Loucy (cell line): ENCODE measurements around the gene AQP1.

Experiments
- EZH2phosphoT487 ChIP-seq: fragments of 200-600 bp; IDR thresholded peaks from 2 replicates; pipeline ENCODE4 v1.6.1; 2018; ENCODE audit warnings: antibody characterized with exemption, mild to moderate bottlenecking, moderate library complexity, borderline replicate concordance
- TF ChIP-seq, protein P1 (sequence below): fragments of 200-600 bp; sonication (generic); conservative IDR thresholded peaks from 2 replicates; pipeline ENCODE4 v1.5.1; 2014; ENCODE audit warnings: mild to moderate bottlenecking, antibody characterized with exemption, low read length

GRCh38 chr7:30933124-30933974 lies 21.7 kb downstream of the AQP1 start:
- TF ChIP-seq, protein P1, sequence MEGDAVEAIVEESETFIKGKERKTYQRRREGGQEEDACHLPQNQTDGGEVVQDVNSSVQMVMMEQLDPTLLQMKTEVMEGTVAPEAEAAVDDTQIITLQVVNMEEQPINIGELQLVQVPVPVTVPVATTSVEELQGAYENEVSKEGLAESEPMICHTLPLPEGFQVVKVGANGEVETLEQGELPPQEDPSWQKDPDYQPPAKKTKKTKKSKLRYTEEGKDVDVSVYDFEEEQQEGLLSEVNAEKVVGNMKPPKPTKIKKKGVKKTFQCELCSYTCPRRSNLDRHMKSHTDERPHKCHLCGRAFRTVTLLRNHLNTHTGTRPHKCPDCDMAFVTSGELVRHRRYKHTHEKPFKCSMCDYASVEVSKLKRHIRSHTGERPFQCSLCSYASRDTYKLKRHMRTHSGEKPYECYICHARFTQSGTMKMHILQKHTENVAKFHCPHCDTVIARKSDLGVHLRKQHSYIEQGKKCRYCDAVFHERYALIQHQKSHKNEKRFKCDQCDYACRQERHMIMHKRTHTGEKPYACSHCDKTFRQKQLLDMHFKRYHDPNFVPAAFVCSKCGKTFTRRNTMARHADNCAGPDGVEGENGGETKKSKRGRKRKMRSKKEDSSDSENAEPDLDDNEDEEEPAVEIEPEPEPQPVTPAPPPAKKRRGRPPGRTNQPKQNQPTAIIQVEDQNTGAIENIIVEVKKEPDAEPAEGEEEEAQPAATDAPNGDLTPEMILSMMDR = no peak
- no peak for TF ChIP-seq EZH2phosphoT487
